ENCODE results near the gene NRG3.

Gene NRG3

DNA sequence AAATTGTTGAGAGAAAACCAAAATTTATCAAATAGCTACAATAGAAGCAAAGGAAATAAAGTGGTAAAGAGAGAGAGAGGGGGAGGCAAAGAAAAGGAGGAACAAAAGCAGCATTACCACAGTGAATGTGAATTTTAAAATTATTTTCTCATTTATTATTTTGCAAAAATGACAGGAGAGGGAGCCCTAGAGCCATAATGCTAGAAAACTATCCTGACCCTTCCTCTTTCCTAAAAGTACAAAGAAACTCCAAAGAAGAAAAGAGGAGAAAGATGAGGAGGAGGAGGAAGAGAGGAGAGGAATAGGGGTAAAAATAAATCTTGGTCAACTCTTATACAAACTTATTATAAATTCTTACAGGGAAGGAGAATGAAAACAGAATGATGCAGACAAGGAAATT lies 921.5 kb downstream of the NRG3 start:
- ChIA-PET POLR2A (no interaction called here), CTCF (interaction anchor here (0.6 to 1.7 kb wide), 11 partner anchors 15 to 1183 kb away, joined by 3 to 7 read pairs (median 3); no protein-coding TSS in a partner anchor)
- Histone ChIP-seq H3K27ac (ENCODE audit: extremely low read depth, low read depth, low read length) (no peak overlapping the region), H3K4me1 (ENCODE audit: control insufficient read depth, insufficient read depth, low read length) (no peaks in the 10 kb centered on the region), H3K9me3 (ENCODE audit: control insufficient read depth, insufficient read depth, low read depth, low read length) (no peaks in the 10 kb centered on the region), H3K36me3 (ENCODE audit: control insufficient read depth in 2 of 2, insufficient read depth in 1 of 2, low read length in 2 of 2) (no peaks in the 10 kb centered on the region), H3K4me3 (ENCODE audit: low read depth, low read length) (no peak overlapping the region)
- TF ChIP-seq ZEB2 (tag by site-specific recombination; IDR thresholded peaks at IDR 0.05) (no peak), ZNF654 (tag by site-specific recombination; IDR thresholded peaks at IDR 0.05; ENCODE audit: low read depth) (peak; percentile 36)

DNA sequence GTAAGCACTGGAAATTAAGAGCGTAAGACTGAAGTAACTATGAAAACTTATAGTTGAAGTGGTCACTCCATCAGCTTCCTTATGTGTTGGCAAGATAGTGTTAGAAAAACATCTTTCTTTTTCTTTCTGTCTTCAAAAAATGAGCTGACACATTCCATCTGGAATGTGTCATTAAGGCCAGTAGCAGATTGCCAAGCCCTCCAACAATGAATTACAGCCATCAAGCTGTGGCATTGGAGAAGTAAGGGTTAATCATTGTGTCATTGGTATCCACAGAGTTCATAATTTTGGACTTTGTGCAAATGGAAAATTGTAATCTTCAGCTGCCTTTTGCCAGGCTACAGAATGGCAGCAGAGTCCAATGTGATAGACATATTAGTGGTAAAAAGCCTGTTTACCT lies 926.3 kb downstream of the NRG3 start:
- H3K27ac ChIP-seq (ENCODE audit: extremely low read depth, low read depth, low read length), result no peak overlapping the region
- POLR2A ChIA-PET, result no interaction called here
- CTCF ChIA-PET, result interaction anchor here (1.4 to 1.6 kb wide), 2 partner anchors 10 to 168 kb away, joined by 3 to 6 read pairs; no protein-coding TSS in a partner anchor
- TF ChIP-seq ZNF621 (tag by site-specific recombination; IDR thresholded peaks at IDR 0.05) (no peak), ZIC2 (tag by site-specific recombination; IDR thresholded peaks at IDR 0.05) (no peak), ZNF391 (tag by site-specific recombination; IDR thresholded peaks at IDR 0.05; ENCODE audit: borderline replicate concordance, low read depth) (no peak), ZNF707 (tag by site-specific recombination; IDR thresholded peaks at IDR 0.05) (no peak), HOXD13 (CRISPR knock-in tag; IDR thresholded peaks at IDR 0.05; ENCODE audit: borderline replicate concordance) (no peak), TRIM28 (IDR thresholded peaks at IDR 0.05; ENCODE audit: borderline replicate concordance, low read length) (no peak), ZNF423 (tag by site-specific recombination; IDR thresholded peaks at IDR 0.05) (no peak), ZNF654 (tag by site-specific recombination; IDR thresholded peaks at IDR 0.05; ENCODE audit: low read depth) (no peak), ZNF37A (tag by site-specific recombination; IDR thresholded peaks at IDR 0.05) (no peak), ZNF660 (tag by site-specific recombination; IDR thresholded peaks at IDR 0.05) (no peak), GLI4 (tag by site-specific recombination; IDR thresholded peaks at IDR 0.05) (no peak), ZNF830 (tag by site-specific recombination; IDR thresholded peaks at IDR 0.05; ENCODE audit: low read depth) (no peak), MYNN (tag by site-specific recombination; IDR thresholded peaks at IDR 0.05; ENCODE audit: borderline replicate concordance) (no peak), SP2 (tag by site-specific recombination; IDR thresholded peaks at IDR 0.05) (no peak), ZNF544 (tag by site-specific recombination; IDR thresholded peaks at IDR 0.05) (no peak)
- TF ChIP-seq, protein P1, sequence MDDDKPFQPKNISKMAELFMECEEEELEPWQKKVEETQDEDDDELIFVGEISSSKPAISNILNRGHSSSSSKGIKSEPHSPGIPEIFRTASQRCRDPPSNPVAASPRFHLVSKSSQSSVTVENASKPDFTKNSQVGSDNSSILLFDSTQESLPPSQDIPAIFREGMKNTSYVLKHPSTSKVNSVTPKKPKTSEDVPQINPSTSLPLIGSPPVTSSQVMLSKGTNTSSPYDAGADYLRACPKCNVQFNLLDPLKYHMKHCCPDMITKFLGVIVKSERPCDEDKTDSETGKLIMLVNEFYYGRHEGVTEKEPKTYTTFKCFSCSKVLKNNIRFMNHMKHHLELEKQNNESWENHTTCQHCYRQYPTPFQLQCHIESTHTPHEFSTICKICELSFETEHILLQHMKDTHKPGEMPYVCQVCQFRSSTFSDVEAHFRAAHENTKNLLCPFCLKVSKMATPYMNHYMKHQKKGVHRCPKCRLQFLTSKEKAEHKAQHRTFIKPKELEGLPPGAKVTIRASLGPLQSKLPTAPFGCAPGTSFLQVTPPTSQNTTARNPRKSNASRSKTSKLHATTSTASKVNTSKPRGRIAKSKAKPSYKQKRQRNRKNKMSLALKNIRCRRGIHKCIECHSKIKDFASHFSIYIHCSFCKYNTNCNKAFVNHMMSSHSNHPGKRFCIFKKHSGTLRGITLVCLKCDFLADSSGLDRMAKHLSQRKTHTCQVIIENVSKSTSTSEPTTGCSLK (tag by site-specific recombination; IDR thresholded peaks at IDR 0.05), result no peak
- TF ChIP-seq, protein P2, sequence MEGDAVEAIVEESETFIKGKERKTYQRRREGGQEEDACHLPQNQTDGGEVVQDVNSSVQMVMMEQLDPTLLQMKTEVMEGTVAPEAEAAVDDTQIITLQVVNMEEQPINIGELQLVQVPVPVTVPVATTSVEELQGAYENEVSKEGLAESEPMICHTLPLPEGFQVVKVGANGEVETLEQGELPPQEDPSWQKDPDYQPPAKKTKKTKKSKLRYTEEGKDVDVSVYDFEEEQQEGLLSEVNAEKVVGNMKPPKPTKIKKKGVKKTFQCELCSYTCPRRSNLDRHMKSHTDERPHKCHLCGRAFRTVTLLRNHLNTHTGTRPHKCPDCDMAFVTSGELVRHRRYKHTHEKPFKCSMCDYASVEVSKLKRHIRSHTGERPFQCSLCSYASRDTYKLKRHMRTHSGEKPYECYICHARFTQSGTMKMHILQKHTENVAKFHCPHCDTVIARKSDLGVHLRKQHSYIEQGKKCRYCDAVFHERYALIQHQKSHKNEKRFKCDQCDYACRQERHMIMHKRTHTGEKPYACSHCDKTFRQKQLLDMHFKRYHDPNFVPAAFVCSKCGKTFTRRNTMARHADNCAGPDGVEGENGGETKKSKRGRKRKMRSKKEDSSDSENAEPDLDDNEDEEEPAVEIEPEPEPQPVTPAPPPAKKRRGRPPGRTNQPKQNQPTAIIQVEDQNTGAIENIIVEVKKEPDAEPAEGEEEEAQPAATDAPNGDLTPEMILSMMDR (tag by site-specific recombination; IDR thresholded peaks at IDR 0.05), result no peak
- TF ChIP-seq, protein P3, sequence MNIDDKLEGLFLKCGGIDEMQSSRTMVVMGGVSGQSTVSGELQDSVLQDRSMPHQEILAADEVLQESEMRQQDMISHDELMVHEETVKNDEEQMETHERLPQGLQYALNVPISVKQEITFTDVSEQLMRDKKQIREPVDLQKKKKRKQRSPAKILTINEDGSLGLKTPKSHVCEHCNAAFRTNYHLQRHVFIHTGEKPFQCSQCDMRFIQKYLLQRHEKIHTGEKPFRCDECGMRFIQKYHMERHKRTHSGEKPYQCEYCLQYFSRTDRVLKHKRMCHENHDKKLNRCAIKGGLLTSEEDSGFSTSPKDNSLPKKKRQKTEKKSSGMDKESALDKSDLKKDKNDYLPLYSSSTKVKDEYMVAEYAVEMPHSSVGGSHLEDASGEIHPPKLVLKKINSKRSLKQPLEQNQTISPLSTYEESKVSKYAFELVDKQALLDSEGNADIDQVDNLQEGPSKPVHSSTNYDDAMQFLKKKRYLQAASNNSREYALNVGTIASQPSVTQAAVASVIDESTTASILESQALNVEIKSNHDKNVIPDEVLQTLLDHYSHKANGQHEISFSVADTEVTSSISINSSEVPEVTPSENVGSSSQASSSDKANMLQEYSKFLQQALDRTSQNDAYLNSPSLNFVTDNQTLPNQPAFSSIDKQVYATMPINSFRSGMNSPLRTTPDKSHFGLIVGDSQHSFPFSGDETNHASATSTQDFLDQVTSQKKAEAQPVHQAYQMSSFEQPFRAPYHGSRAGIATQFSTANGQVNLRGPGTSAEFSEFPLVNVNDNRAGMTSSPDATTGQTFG (tag by site-specific recombination; IDR thresholded peaks at IDR 0.05; ENCODE audit: borderline replicate concordance), result no peak
- no peaks in the 10 kb centered on the region for H3K9me3 ChIP-seq (ENCODE audit: control insufficient read depth, insufficient read depth, low read depth, low read length)
- H3K36me3 ChIP-seq (ENCODE audit: control insufficient read depth in 2 of 2, insufficient read depth in 1 of 2, low read length in 2 of 2), result no peaks in the 10 kb centered on the region
- no peaks in the 10 kb centered on the region for H3K4me1 ChIP-seq (ENCODE audit: control insufficient read depth, insufficient read depth, low read length)
- H3K4me3 ChIP-seq (ENCODE audit: low read depth, low read length), result no peak overlapping the region

Data from HEK293 (cell line).